ENCODE measurements around the gene LSMEM2.

Gene LSMEM2

GRCh38 chr3:50327943-50328691 is 49.2 kb downstream of the LSMEM2 start, which contains the start of gene TUSC2:
TUSC2 (minus strand) TSS chr3:50328223; CDS start chr3:50328099, 124 bp downstream.
- DNase-seq (ENCODE audit: low read depth) = peak; percentile 89
- H3K4me3 ChIP-seq (ENCODE audit: low read depth, low read length) = peak within 1 kb of the TSS; percentile 89
- TF ChIP-seq CTCF (IDR thresholded peaks at IDR 0.05; ENCODE audit: low read depth, low read length, missing control alignments) = no peak

GRCh38 chr3:50330330-50330729 is 51.4 kb downstream of the LSMEM2 start:
- DNase-seq (ENCODE audit: low read depth) = no peak
- TF ChIP-seq CTCF (IDR thresholded peaks at IDR 0.05; ENCODE audit: low read depth, low read length, missing control alignments) = no peak
- no peak overlapping the region for H3K4me3 ChIP-seq (ENCODE audit: low read depth, low read length)

- DNase-seq (ENCODE audit: low read depth) = no peak
- TF ChIP-seq CTCF (IDR thresholded peaks at IDR 0.05; ENCODE audit: low read depth, low read length, missing control alignments) = no peak
- H3K4me3 ChIP-seq (ENCODE audit: low read depth, low read length) = no peak overlapping the region
These were observed 52.5 kb downstream of the LSMEM2 start for GRCh38 chr3:50331364-50331907.

- TF ChIP-seq CTCF (IDR thresholded peaks at IDR 0.05; ENCODE audit: low read depth, low read length, missing control alignments) = no peak
- no peak for DNase-seq (ENCODE audit: low read depth)
- H3K4me3 ChIP-seq (ENCODE audit: low read depth, low read length) = no peak overlapping the region
These were observed 54.9 kb downstream of the LSMEM2 start for GRCh38 chr3:50333744-50334328.

GRCh38 chr3:50334339-50335075 is 55.6 kb downstream of the LSMEM2 start:
- no peak for DNase-seq (ENCODE audit: low read depth)
- TF ChIP-seq CTCF (IDR thresholded peaks at IDR 0.05; ENCODE audit: low read depth, low read length, missing control alignments) = no peak
- no peak overlapping the region for H3K4me3 ChIP-seq (ENCODE audit: low read depth, low read length)

- no peak for DNase-seq (ENCODE audit: low read depth)
- TF ChIP-seq CTCF (IDR thresholded peaks at IDR 0.05; ENCODE audit: low read depth, low read length, missing control alignments) = no peak
- peak overlapping the region; percentile 91 for H3K4me3 ChIP-seq (ENCODE audit: low read depth, low read length)
These were observed 57.7 kb downstream of the LSMEM2 start for GRCh38 chr3:50336452-50337174.
